Esophagus mucosa (tissue), 1 donor: Measurements from ENCODE around the gene TSACC. TPM values are rescaled to one million over a fixed set of nuclear protein-coding genes. Genes with fewer than 3 reads are reported as not detected.

Experiments used
- ATAC-seq: fragments of 200-7000 bp; cut with Tn5 transposase; one replicate; pipeline ENCODE4 v1.9.1; 2020
- total RNA-seq: library from RNA; stranded (reverse); gene quantifications from one replicate; pipeline ENCODE4 v1.2.4, GENCODE V29; 2023
- donor health status: DM: yes; HTN: yes; CAD: no.

Gene TSACC
- total RNA-seq, 1 donor from 2014 or later: 0.80 TPM

DNA sequence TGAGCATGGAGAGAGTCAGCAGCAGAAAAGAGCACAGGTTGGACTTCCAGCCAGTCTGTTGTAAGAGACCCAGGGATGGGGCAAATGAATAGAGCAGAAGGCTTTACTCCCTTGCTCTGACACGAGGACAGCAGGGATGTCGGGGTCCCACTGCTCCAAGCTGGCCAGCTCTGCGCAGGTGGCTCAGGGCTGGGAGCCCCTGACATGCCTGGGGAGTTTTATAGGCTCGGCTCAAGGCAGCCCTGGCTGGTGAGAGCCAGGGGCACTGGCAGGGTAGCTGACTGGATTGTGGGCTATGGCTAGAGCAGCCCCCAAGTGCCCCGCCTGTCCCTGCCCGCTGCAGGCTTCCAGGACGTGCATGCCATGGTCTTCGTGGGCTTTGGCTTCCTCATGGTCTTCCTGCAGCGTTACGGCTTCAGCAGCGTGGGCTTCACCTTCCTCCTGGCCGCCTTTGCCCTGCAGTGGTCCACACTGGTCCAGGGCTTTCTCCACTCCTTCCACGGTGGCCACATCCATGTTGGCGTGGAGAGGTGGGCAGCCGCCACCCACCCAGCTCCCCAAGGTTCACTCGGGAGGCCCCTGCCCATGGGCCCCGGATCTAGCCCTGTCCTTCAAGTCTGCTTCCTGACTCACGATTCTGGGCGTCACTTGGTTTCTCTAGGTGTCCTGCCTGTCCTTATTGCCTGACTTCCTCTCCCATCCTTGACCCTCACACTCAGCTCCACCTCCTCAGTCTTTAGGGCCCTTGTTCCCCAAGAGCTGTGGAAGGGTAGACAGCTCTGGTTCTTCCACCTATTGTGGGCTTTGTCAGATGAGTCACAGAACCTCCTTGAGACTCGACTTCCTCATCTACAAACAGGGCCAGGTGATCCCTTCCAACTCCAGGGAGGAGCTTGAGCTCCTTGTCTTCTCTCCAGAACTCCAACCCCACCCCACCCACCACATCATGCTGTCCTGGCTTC, 38.9 kb downstream of the TSACC start:
- ATAC-seq: peak; percentile 79

DNA sequence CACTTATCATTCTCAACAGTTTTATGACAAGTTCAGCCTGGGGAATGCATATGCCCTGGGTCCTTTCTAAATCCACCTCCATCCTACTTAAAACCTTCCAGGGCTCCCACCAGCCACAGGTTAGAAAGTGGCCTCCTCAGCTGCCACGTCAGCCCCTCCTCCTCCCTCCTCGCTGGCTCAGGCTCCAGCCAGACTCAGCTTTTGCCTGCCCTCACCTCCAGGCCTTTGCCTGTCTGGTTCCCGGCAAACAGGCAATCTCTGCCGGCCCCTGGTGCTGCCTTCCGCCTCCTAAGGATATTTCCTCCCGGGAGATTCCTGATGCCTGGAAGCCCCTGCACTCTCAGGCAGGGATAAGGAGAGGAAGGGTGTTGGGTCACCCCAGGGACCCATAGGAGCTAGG, 40.2 kb downstream of the TSACC start:
- no peak for ATAC-seq

GRCh38 chr1:156379420-156380165, 41.3 kb downstream of the TSACC start:
- ATAC-seq: no peak

DNA sequence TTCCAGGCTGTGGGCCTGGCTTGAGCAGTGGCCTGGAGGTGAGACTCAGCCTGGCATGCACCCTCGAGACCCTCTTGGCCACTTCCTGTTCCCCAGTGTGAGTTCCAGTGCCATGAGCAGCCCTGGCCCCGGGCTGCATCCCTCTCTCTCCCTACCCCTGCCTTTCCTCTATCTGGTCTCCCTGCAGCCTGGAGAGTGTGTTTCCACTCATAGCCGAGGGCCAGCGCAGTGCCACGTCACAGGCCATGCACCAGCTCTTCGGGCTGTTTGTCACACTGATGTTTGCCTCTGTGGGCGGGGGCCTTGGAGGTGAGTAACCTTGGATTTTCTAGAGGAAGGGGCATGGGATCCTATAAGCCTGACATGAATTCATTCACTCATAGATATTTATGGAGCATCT, 44.2 kb downstream of the TSACC start:
- no peak for ATAC-seq

DNA sequence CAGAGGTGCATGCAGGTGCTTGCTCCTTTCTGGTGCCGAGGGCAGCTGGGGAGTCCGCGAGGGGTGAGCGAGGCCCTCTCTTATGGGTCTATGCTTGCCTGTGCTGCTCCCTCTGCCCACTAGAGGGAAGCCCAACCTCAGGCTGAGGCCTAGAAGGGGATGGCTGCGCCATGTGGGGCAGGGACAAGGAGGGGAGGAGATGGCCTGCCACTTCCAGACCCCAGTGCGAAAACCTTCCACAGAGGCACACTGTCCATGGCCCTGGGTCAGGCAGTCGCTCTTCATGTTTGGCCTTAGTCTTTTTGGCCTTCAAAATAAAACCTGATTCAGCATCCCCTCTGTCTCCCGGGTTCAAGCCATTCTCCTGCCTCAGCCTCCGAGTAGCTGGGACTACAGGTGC, 44.7 kb downstream of the TSACC start:
- peak; percentile 74 for ATAC-seq

DNA sequence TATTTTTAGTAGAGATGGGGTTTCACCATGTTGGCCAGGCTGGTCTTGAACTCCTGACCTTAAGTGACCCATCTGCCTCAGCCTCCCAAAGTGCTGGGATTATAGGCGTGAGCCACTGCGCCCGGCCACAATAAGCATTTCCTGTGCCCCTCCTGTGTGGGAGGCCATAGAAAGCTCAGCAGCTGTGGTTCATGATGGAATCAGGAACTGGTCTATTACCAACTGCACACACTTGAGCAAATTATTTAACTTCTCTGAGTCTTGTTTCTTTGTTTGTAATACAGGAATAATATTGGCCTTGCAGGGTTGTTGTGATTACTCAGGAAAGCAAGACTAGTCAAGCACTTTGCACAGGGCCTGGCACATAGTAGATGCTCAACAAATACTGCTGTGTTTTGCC, 45.7 kb downstream of the TSACC start:
- no peak for ATAC-seq

- ATAC-seq: no peak
These were observed 46.3 kb downstream of the TSACC start for GRCh38 chr1:156384658-156385057.

DNA sequence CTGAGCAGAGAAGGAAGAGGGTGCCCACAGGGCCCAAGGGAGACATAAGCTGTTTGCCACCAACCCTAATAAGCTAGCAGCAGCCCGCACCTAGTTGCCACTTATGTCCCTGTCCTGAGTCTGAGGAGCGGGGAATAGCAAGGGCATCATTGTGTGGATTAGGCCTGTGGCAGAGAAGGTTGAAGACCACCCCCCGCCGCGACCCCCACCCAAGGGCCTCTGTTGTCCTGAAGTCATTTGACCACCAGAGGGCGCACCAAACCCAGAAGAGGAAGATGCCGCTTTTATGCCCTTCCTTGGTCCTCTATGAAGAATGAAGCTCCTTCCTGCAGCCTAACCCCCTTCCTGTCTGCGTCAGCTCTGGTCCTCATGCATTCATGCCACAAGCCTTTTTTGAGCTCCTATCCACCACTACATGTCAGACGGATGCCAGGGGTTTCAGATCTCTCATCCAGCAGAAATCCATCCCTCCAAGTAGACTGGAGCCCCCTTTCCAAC, 47.3 kb downstream of the TSACC start:
- ATAC-seq: peak; percentile 48

- ATAC-seq: no peak
These were observed 48.0 kb downstream of the TSACC start for GRCh38 chr1:156386134-156386901.

GRCh38 chr1:156386949-156387869, 48.9 kb downstream of the TSACC start:
- ATAC-seq: no peak

DNA sequence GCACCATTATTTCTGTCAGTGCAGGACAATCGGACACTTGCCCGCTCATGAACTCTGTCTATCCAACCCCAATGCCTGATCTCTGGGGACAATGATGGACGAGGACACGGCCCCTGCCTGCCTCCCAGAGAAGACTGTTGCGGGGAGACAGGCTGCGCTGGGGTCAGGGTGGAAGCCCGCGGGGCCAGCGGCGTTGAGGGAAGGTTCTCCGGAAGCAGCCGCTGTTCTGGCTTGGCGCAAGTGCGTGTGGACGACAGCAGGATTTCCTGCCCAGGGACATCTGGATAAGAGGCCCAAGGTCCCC, 49.5 kb downstream of the TSACC start:
- ATAC-seq: no peak

DNA sequence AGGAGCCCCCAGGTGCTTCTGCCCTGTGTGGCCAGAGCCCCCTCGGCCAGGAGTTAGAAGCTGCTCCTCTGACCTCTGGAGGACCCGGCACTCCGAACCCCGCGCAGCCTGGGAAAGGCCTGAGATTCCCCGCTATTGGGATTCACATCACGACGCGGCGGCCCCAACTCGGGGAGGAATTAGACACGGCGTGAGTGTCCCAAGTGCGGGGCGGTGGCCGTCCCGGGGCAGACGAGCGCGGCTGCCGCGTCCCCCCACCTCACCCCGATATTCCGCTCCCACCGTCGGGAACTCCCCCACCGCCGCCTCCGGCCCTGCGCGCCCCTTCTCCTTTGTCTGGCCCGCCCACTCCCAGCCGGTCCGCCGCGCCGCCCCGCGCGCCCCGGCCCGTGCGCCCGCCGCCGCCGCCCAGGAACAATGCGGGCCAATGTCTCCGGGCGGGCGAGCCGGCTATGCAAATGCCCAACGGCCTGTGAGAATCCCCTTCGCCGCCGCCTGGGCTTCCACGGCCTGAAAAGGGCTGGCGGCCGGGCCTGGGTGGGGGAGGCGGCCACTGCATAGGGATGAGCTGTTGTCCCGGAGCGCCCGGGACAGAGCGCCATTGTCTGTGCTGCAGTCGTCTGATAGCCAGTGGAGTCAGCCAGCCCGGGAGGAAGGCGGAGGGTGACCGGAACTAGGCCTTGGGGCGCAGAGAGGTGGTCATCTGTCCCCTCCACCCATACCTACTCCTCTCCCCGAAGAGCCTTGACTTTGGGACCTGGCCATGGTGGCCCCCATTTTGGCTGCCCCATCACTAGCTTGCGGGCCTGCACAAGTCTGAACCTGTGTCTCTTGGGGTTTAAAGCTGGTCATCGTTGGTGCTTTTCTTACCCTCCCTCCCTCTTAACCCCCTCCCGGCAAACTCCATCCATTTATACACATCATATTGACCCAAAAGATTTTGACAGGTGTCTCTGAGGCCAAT, 50.1 kb downstream of the TSACC start:
- ATAC-seq: no peak

DNA sequence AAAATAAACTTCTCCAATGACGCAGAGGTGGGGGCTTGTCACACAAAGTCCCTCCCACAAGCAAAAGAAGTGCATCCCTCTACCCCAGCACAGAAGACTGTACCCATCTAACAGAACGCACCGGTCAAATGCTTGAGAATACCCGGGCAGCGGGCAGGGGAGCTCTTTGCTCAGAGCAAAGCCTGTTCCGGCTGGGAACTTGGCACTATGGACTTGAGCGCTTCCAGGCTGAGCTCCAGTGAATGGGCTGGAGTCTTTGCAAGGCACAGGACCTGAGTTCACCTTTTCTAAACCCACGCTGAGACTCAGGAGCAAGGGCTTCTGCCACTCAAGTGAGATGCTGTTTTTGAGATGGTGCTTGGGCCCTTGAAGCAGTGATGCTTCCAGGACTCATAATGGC, 51.0 kb downstream of the TSACC start:
- ATAC-seq: no peak

DNA sequence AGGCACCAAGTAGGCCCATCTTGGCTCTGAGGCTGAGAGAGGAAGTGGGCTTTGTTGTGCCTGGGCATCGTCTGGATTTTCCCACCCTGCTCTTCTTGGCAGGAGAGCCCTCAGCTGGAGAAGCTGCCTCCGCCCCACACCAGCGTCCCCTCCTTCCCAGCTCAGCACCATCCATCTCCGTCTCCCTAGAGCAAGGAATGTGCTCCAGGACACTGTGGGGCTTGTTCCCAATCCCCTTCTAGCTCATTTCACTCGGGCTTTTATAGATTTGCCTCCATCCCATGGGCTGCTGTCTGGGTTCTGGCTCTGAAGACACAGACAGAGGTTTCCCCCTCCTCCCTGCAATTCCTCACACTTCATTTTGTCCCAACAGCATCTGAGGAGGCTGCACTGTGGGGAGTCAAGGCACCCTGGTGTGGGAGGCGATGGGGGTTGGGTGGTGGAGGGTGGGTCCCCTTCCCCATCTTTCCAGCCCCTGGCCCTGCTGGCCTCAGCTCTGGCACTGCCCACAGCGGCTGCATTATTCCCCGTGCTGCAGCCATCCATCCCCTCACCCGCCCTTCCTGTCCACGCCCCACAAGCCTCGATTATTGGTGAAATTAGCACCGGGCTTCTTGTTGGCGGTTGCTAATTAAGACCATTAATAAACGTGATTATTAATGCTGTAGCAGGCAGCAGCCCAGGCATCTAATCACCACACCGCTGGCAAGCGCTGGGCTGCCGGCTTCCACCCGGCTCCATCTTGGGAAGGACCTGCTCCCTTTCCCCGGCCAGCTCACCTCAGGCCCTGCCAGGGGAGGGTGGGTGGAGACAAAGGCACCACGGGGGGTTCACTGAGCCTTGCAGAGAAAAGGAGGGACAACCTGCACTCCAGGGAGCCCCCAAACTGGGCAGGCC, 52.4 kb downstream of the TSACC start:
- ATAC-seq: no peak

GRCh38 chr1:156391366-156391677, 53.0 kb downstream of the TSACC start:
- no peak for ATAC-seq

DNA sequence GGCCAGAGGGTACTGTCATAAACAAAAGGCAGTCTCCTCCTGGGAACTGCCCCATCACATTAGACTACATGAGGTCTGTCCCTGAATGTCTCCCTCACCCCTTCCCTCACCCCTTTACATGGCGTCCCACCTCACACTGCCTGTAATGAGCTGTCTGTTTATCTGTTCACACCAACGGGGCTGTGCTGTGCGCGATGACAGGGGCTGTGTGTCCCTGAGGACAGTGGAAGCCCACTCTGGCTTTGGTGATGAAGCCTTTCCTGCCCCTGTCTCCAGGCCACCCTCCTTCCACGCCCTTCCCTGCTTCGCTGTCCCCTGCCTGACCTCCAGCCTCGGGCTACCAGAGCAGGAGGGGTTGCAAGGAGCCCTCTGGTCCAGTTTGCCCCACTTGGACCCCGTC, 53.4 kb downstream of the TSACC start:
- ATAC-seq: no peak

GRCh38 chr1:156392452-156392853, 54.1 kb downstream of the TSACC start:
- ATAC-seq: no peak

DNA sequence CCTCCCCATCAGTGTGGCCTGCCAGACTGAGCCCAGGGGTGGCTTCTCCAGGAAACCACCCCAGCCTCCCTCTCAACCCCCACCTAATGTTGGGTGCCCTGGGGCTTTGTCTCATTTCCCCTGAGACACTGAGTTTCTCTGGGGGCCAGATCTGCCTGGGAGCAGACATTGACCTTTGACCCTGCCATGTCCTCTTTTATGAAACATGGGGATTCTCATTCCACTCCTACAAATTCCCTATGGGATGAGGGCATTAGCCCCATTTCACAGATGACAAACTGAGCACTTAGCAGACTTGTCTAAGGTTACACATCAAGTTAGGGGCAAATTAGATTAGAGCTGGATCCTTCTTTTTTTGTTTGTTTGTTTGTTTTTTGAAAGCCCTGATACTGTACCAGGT, 54.8 kb downstream of the TSACC start:
- ATAC-seq: no peak

DNA sequence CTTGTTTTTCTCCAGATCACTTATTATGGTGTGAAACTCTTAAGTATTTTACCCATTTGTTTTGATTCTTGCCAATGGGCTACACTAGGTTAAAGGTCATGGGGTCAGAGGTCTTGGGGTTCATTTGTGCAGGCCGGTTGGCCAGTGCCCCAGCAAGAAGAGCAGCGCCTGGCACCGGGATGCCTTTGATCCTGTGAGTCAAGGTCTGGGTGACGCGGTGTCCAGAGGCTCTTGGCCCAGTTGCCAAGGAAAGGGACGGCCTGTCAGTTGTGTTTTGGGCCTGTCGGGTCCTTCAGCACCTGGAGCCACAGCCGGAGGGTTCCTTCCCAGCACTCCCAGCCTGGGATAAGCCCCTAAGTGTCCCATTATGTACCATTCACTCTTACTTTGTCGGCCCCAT, 55.8 kb downstream of the TSACC start:
- no peak for ATAC-seq
